GM19328 (cell line): ENCODE measurements around the gene BCAR3.

ENCODE experiments used
- ATAC-seq: cut with Tn5 transposase; IDR thresholded peaks from one replicate; pipeline ENCODE4 v1.9.1; 2021; ENCODE audit warnings: mild to moderate bottlenecking, moderate library complexity; ENCODE audit not compliant: unreplicated experiment

The BCAR3 gene

DNA sequence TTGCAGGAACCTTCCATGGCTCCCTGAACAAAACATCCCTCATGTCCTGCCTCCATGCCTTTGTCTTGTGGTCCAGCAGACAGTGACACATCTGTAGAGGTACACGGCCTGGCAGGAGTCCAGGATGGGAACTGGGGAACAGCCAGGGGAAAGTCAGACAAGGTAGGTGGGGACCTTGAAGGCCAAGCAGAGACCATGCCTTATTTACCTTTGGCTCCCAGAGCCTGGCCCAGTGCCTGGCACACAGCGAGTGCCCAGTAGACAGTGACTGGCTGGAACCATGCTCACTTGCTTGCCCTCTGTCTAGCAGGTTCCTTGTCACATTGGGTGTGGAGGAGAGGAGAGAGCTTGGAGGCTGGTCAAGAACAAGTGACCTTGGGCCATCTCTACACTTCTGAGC lies 81.0 kb downstream of the BCAR3 start:
- no peak for ATAC-seq

DNA sequence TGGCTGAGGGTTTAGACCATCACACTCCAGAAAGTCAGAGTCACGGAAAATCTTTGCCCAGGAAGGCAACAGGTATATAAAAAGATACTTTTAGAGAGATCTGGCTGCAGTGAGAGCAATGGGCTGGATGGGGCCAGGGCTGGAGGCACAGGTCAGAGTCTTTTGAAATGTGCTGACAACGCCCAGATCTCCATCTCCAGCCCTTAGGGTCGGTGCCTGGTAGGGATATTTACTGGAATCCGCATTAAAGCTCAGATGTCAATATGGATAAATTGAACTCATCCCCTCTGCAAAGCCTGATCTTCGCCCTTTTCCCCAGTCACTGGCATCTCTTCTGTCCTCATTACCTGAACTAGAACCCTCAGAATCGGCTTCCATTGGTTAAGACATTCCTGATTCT lies 82.2 kb downstream of the BCAR3 start:
- no peak for ATAC-seq

DNA sequence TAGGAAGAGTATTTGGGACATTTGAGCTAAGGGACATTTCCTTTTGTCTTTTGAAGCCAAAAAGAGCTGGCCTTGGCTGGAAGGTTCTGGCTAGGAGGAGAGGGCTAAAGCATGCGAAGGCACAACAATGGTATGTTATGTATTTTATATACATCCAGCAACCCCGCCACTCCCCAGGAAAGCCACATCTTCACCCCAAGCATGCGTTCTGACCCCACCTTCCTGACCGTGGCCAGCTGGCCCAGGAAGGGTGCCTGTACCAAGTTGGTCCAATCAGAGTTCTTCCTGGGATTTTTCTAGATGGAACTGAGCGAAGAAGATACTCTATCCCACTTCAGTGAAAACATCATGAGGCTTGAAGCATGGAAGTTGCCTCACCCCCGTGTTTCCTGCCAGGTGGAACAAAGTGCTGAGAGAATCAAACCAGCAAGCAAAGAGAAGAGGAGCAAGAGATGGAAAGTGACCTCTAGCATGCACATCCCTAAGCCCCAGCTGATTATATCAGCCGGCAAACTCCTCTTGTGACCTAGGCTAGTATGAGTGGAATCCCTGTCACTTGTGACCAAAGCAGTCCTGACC lies 82.7 kb downstream of the BCAR3 start:
- no peak for ATAC-seq

DNA sequence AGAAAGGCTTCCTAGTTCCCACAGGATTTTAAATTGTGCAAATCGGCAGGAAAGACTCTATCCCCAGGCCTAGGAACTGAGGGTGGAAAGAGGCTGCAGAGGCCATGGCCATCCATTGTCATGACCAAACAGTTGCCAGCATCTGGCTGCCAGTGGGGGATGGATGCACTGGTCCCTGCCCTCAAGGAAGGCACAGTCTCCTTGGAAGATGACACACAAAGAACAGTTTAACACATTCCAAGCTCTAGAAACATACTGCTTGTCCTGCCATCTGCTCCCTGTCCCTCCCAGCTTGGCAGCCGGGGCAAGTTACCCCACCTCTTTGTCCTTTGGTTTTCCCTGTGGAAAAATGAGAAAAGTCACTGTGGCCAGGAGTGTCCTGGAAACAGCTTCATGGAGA lies 83.2 kb downstream of the BCAR3 start:
- no peak for ATAC-seq

DNA sequence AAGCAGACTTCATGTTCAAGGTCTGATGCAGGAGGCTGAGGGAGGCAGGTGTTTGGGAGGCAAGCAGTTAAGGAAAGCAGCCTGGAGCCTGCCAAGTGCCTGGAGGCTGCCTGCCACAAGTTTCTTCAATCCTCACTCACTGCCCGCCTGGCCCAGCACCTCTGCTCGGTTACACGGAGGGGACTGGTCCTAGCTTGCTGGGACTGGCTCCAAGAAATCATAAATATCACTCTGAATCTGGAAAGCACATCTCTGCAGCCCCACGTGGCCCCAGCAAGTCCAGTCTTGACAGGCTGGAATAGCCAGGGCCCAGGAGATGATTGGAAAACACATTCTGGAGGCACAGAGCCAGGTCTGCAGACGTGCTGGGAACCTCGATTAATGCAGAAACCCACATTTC lies 83.9 kb downstream of the BCAR3 start:
- no peak for ATAC-seq

DNA sequence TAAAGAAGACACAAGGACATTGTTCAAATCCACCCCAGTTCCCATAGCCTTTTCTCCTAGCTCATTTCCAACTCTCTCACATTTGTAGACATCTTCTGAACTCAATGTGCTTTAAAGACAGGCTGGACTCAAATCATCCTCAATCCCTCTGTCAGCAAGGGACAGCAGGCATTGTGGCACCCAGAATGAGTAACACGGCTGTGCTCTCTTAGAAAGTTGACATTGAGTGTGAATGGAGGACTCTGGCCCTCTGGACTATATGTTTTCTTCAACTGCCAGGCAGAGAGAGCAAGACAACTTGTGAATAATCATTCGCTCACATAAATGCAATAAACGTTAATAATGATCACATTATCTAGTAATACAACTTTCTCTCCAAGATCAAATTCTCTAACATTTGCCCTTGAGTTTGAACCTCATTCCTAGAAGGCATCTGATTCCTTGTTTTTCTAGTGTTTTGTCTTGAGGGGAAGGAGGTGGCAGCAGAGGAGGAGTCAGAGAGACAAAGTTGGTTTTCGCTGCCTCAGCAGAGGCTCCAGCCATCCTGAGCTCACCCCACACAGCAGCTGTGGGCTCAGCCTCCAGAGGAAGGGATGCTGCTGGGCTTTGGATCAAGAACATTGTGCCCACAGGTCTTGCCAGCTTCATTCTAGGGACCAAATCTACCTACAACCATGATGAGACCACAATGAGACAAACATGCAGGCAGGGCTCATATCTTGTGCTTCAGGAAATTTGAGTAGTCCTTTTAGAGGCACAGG lies 85.1 kb downstream of the BCAR3 start:
- no peak for ATAC-seq

DNA sequence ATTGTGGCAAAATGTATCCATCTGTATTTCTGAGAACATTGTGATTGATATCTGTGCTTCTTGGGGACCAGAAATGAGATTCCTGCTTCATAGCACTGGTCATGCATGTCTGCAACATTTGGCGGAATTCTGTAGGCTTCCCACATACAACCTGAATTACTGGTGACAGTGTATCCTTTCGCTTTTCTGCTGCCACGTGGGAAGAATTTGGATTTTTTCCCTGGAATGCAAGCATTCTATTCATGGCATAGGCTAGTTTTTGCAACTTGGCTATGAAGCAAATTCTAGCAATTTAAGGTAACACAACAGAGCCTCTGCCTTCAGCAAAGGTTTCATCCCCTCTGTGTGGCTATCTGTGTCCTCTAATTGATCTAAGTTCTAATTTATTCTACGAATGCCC lies 85.9 kb downstream of the BCAR3 start:
- ATAC-seq = no peak

DNA sequence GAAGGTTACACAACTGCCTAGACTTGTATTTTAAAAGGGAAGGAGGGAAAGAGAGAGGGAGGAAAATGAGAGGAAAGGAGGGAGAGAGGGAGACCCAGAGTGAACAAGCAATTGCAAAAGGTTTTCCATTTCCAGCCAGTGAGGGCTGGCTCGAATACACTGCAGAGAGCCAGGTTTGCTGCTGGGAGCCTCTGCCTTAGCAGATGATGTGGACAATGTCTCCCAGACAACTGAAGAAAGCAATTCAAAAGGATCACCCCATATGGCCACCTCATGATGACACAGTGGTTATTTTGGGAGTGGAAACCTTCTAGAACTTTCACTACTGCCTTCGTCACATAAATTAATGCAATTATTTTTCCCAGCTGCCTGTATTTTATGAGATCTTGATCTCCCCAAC lies 86.4 kb downstream of the BCAR3 start:
- no peak for ATAC-seq

DNA sequence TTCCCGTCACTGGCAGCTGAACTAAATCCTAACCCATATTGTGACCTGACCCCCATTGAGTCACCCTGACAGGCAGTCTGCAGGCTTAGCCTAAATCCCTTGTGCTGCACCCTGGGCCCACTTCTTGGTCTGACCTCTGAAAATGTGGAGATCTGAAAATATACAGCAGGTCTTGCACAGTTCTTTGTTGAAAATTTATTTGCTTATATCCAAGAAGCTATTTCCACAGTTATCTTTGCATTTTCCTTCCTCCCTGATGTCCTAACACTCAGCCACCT lies 87.1 kb downstream of the BCAR3 start:
- ATAC-seq = no peak

DNA sequence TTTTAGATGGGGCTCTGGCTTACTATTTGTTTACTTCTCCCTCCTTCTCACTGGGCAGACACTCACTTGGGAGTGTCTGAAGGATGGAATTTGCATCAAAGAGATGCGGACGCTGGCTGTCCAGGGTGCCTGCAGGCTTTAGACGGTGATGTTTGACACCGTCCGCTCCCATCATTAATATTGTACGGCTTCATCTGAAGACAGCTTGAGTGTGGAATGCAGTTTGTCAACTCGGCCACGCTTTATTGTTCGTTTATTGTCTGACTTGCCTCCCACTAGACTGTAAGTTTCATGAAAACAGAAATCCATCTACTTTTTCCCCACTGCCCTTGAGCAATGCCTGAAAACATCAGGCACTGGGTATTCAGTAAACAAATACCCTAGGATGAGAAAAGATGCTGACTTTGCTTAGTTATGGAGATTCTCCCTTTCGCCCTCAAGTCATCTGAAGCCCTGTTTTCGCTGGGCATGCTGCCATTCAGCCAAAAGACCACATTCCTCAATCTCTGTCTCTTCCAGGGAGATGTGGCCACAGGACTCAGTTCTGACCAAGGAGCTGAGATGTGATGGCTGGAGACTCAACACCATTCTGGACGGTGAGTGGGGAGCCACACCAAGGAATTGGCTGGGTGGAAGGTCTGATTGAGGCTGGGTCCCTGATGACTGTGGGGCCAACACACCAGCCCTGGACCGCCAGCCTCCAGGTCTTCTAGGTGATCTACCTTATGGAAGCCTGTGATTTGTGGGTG lies 87.6 kb downstream of the BCAR3 start:
- no peak for ATAC-seq

DNA sequence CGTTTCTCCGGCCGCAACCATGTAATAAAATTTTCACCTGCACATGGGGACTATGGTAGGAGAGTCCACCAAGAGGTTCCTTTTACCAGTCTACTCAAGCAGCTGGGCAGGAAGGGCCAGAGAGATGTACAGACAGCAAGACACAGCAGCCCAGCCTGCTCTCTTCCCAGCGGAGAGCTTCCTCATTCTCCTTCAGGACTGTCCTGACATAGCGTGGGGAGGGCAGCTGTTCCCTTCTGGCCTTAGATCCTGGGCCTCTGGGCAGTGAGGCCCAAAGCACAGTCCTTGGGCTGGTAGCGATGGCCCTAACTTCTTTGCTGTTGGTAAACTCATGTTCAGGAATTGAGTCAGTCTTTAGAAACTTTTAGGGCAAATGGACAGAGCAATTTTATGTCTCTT lies 89.1 kb downstream of the BCAR3 start:
- ATAC-seq = no peak

DNA sequence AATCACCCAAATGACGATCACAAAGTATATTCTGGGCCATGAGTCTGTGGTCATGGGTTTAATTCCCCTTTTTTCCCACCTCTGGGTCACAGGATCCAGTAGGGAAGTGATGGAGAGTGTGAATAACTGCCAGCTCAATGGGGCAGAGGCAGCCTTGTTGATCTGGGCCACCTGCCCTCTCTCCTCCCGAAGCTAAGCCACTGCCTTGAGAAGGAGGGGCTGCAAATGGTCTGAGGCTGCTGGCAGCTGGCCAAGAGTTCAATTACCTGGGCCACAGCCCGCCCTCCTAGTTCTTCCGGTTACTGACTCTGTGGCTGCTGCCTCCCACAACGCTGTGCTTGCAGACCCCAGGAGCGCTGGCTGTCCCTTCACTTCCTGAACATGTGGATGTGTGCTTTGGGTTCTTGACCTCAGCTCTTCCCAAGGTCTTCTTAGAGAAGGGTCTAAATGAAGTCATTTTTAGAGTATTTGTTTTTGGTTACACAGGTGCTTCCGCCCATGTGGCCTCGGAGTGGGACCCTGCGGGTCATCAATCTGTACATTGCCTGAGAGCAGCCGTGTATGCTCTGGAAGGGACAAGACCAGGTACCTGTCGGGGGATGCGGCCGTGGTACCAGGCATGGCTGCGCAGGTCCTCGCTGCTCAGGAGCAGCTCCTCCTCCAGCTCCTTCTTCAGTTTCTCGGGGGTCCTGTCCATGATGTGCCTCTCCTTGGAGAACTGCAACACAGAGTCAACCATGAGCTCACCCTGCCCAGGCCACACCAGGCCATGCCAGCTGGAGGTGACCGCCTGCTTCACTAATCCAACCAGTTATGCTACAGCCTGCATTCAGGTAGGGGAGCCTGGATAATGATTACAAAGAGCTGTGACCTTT lies 89.7 kb downstream of the BCAR3 start:
- peak; percentile 91 for ATAC-seq

DNA sequence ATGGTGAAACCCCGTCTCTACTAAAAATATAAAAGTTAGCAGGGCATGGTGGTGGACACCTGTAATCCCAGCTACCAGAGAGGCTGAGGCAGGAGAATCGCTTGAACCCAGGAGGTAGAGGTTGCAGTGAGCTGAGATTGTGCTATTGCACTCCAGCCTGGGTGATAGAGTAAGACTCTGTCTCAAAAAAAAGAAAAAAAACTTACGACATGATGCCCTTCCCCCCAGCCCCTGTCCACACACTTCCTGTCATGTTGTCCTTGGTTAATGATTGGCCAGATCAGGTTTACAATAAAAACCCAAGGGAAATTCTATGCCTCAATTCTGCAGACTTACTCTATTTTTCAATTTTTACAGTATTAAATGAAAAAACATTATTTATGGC lies 90.4 kb downstream of the BCAR3 start:
- peak; percentile 3 for ATAC-seq

DNA sequence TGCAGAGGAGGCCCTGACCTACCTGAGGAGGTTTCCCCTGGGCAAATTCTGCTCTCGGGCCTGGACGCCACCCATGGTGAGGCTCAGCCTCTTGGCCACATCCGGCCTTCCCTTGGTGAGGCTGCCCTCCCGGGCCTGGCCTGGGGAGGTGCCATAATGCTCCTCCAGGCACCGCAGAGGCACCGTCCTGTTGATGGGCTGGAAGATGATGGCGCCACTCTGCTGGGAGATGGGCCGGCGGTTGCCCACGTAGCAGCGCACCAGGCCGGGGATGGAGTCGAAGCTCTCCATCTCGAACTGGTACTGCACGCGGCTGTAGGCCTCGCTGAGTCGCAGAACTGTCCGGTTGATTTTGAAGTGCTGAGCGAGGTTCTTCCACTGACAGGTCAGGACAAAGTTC lies 92.7 kb downstream of the BCAR3 start:
- no peak for ATAC-seq

DNA sequence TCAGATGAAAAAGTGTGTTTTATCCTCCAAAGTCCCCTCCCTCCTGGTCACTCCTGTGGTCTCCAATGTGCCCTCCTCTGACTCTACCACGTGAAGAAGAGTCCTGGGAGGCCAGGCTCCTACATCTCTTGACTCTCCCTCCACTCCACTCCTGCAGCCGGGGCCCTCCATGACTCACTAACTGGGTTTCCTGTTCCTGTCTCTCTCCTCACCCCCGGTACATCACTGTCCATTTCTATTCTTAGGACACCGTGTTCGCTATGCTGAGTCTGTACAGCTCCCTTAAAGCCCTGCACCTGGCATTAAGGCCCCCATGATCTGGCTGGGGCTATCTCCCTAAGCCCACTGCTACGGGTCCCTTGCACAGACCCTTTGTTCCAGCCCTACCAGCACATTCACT lies 93.4 kb downstream of the BCAR3 start:
- ATAC-seq = no peak

DNA sequence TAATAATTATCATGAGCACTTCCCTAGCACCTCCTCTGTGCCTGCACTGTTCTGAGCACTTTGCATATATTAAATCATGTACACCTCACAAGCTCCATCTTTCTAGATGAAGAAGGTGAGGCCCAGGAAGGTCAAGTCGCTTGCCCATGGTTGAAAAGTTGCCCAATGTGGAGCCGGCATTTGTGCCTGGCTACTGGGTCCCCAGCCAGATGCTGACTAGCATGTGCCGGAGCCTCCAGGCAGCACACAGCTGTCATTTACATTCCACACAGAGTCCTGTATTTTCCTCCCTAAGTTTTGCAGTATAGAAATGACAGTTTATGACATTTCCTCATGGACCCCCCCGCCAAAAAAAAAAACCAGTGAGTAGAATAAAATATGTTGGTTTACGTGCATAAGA lies 94.3 kb downstream of the BCAR3 start:
- no peak for ATAC-seq

DNA sequence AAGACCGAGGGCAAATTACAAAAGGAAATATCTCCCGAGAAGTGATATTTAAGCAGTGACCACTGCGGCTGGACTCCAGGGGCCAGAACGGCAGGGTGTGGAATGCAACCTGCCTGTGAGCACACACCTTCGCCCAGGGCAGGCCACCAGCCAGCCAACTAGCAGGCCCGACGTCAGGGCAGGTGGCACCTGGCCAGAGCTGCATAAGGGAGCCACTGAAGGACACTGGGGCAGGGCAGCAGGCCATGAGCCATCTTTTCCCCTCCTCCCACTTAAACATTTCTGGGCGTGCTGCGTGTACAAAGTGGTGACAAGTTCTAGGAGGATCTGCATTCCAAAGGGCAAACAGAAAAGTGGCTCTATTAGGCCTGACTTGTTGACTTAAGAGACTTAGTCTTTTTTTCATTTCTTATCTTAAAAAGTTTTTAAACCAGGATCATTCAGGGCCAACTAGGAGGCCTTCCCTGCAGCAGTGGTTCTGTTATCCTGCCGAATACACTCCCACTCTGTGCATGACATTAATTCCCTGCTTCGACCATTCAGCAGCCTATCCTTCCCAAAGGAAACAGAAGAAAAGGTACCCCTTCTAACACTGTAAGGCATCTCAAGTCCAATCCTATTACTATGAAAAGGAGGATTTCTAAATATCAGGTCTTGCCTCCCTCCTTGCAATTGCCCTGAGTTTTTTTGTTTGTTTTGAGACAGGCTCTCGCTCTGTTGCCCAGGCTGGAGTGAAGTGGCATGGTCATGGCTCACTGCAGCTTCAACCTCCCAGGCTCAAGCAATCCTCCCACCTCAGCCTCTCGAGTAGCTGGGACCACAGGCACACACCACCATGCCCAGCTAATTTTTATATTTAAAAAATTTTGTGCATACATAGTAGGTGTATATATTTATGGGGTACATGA lies 96.3 kb downstream of the BCAR3 start:
- no peak for ATAC-seq

DNA sequence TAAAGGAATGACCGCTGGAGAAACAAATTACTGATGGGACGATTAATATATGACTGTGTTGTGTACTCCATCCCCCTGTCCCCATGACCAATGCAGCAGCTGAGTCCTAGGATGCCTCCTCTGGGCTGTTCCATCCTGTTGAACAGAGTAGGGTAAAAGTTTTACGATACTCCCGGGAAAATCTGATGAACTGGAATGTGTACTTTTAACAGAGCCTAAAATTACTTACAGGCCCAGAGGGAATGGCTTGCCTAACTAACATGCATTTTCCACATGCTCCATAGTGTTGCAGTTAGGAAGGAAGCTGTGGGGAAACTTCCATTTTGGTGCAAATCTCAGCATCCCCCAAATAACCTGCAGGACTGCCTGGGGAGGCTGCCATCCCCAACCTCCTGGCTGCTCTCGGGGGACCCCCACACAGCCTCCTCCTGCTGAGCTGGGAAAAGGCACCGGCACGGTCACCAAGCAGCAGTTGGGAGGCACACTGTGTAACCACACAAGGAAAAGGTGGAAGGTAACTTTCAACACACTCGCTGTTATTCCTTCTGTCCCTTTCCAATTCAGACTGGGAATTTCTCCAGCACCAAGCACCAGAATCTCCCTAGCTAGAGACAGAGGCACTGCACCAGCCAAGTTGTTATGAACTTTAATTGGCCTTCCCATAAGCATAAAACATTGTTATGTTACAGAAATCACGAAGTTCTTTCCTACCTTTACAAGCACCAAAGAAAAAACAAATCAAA lies 97.2 kb downstream of the BCAR3 start:
- no peak for ATAC-seq

DNA sequence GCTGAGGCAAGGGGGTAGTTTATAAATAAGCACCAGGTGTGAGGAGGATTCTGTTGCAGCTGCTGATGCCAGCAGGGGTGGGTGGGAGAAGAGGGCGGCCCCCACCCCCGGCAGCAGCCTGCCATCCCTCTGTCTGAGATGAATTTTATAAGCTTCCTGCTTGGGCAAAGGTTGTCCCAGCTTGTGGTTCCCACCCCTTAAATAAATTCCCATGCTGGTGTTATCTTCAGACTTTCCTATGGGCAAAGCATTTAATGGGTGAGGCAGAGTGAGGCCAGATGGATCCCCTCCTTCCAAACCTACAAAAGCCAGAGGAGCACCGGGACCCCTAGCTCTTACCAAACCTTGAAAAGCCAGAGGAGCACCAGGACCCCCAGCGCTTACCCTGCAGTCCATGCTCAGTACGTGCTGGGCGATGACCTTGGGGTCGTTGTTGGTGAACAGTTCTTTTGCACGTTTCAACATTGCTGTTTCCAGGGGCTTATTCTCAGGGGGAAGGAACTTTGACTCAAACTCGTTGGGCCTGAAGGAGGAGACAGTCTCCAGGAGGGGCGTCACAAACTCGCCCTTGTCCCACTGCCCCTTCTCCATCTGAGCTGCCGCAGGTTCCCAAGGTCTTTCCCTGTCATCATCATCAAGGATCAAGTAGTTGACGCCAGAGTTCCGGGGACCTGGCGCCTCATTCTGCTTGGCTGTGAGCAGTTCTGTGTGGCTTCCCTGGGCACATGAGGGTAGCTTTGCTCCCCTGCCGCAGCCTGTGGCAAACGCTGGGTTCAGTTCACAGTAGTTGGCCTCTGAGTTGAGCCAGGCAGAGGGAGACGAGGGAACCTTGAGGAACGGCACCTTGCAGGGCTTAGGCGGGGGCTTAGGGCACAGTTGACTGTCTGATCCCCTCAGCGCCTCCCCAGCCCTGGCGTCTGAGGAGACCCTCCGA lies 99.5 kb downstream of the BCAR3 start:
- no peak for ATAC-seq
